ENCODE measurements around the gene PHF12.
A peak's percentile ranks its signal among the peaks of the same experiment; 100 is the strongest.

The PHF12 gene

GRCh38 chr17:28948342-28948741 is 3.0 kb downstream of the PHF12 start:
- H3K9me3 ChIP-seq (ENCODE audit: low read length) = no peaks in the 10 kb centered on the region
- H3F3A ChIP-seq (ENCODE audit: insufficient read depth, low read length) = no peaks in the 10 kb centered on the region
- H3K9me2 ChIP-seq (ENCODE audit: low read depth, low read length) = no peaks in the 10 kb centered on the region
- peaks cover 36% of the 10 kb centered on the region for H3K36me3 ChIP-seq (ENCODE audit: insufficient read depth, low read length)
- peak overlapping the region; percentile 92 for H3K9ac ChIP-seq (ENCODE audit: low read length)
- H3K4me2 ChIP-seq (ENCODE audit: low read length) = peak overlapping the region; percentile 94
- peak overlapping the region; percentile 94 for H3K4me3 ChIP-seq (ENCODE audit: low read depth, low read length, poor library complexity, severe bottlenecking)
- H2AFZ ChIP-seq (ENCODE audit: low read length) = no peak overlapping the region
- peak overlapping the region; percentile 88 for H3K27ac ChIP-seq (ENCODE audit: low read depth, low read length, poor library complexity, severe bottlenecking)
- H3K4me1 ChIP-seq (ENCODE audit: insufficient read depth, low read length, severe bottlenecking) = peaks cover 51% of the 10 kb centered on the region
- peaks cover 3% of the 10 kb centered on the region; the same call in 1 of the 2 replicates for H4K20me1 ChIP-seq (ENCODE audit: insufficient read depth, low read length)
- TF ChIP-seq EZH2 (IDR thresholded peaks at IDR 0.05; ENCODE audit: borderline replicate concordance, low read length) (no peak), CTCF (IDR thresholded peaks at IDR 0.05; ENCODE audit: low read length) (no peak)
- no peaks in the 10 kb centered on the region for H3K27me3 ChIP-seq (ENCODE audit: insufficient read depth, low read length)
- H3K79me2 ChIP-seq (ENCODE audit: insufficient read depth, low read length) = peaks cover 74% of the 10 kb centered on the region

- H3K27ac ChIP-seq (ENCODE audit: low read depth, low read length, poor library complexity, severe bottlenecking) = no peak overlapping the region
- H3K27me3 ChIP-seq (ENCODE audit: insufficient read depth, low read length) = no peaks in the 10 kb centered on the region
- peaks cover 42% of the 10 kb centered on the region for H3K36me3 ChIP-seq (ENCODE audit: insufficient read depth, low read length)
- peaks cover 81% of the 10 kb centered on the region for H3K79me2 ChIP-seq (ENCODE audit: insufficient read depth, low read length)
- peaks cover 44% of the 10 kb centered on the region for H3K4me1 ChIP-seq (ENCODE audit: insufficient read depth, low read length, severe bottlenecking)
- TF ChIP-seq EZH2 (IDR thresholded peaks at IDR 0.05; ENCODE audit: borderline replicate concordance, low read length) (no peak), CTCF (IDR thresholded peaks at IDR 0.05; ENCODE audit: low read length) (no peak)
- H3K9me2 ChIP-seq (ENCODE audit: low read depth, low read length) = no peaks in the 10 kb centered on the region
- peak overlapping the region; percentile 94 for H3K4me3 ChIP-seq (ENCODE audit: low read depth, low read length, poor library complexity, severe bottlenecking)
- H3K4me2 ChIP-seq (ENCODE audit: low read length) = peak overlapping the region; percentile 94
- peak overlapping the region; percentile 92; the same call in 1 of the 2 replicates for H3K9ac ChIP-seq (ENCODE audit: low read length)
- H3K9me3 ChIP-seq (ENCODE audit: low read length) = no peaks in the 10 kb centered on the region
- no peak overlapping the region for H2AFZ ChIP-seq (ENCODE audit: low read length)
- H4K20me1 ChIP-seq (ENCODE audit: insufficient read depth, low read length) = peaks cover 3% of the 10 kb centered on the region; the same call in 1 of the 2 replicates
- H3F3A ChIP-seq (ENCODE audit: insufficient read depth, low read length) = no peaks in the 10 kb centered on the region
Measured at GRCh38 chr17:28947639-28948038, 3.7 kb downstream of the PHF12 start.

- H3K9ac ChIP-seq (ENCODE audit: low read length) = no peak overlapping the region; the same call in 1 of the 2 replicates
- peaks cover 93% of the 10 kb centered on the region for H3K79me2 ChIP-seq (ENCODE audit: insufficient read depth, low read length)
- TF ChIP-seq EZH2 (IDR thresholded peaks at IDR 0.05; ENCODE audit: borderline replicate concordance, low read length) (no peak), CTCF (IDR thresholded peaks at IDR 0.05; ENCODE audit: low read length) (no peak)
- no peak overlapping the region for H3K4me3 ChIP-seq (ENCODE audit: low read depth, low read length, poor library complexity, severe bottlenecking)
- peak overlapping the region; percentile 5; the same call in 1 of the 2 replicates for H3K4me2 ChIP-seq (ENCODE audit: low read length)
- peaks cover 46% of the 10 kb centered on the region for H3K4me1 ChIP-seq (ENCODE audit: insufficient read depth, low read length, severe bottlenecking)
- H3K36me3 ChIP-seq (ENCODE audit: insufficient read depth, low read length) = peaks cover 51% of the 10 kb centered on the region
- H3K9me2 ChIP-seq (ENCODE audit: low read depth, low read length) = no peaks in the 10 kb centered on the region
- H3K27me3 ChIP-seq (ENCODE audit: insufficient read depth, low read length) = no peaks in the 10 kb centered on the region
- H4K20me1 ChIP-seq (ENCODE audit: insufficient read depth, low read length) = peaks cover 4% of the 10 kb centered on the region; the same call in 1 of the 2 replicates
- no peak overlapping the region for H3K27ac ChIP-seq (ENCODE audit: low read depth, low read length, poor library complexity, severe bottlenecking)
- no peak overlapping the region for H2AFZ ChIP-seq (ENCODE audit: low read length)
- H3K9me3 ChIP-seq (ENCODE audit: low read length) = no peaks in the 10 kb centered on the region
- H3F3A ChIP-seq (ENCODE audit: insufficient read depth, low read length) = no peaks in the 10 kb centered on the region
Measured at GRCh38 chr17:28946239-28946638, 5.1 kb downstream of the PHF12 start.
